Measurements from ENCODE around the gene RNF26. TPM values are rescaled to one million over a fixed set of nuclear protein-coding genes. Genes with fewer than 3 reads are reported as not detected.
"Not testable (repeated sequence)": the region's sequence is repeated elsewhere in the genome, so short reads cannot be mapped to it uniquely, and the experiment has no call there.

RNF26 gene
- total and polyA plus RNA-seq, 2 donors from 2014 or later, result 18.2 to 23.5 TPM

- H3K9ac ChIP-seq (ENCODE audit: low read length in 3 of 3), result peak overlapping the region in 2 of 3 donors; percentile 76 to 80
- peak overlapping the region; percentile 48 to 87 (median 70) for H3K4me3 ChIP-seq (ENCODE audit: low read length in 3 of 3)
- H3K27ac ChIP-seq (ENCODE audit: low read depth in 2 of 2, low read length in 2 of 2), result peak overlapping the region; percentile 54 to 67
- peaks cover 0 to 25% (median 16%) of the 10 kb centered on the region in 3 donors for H3K4me1 ChIP-seq (ENCODE audit: control insufficient read depth in 2 of 3, insufficient read depth in 2 of 3, low read depth in 1 of 3, low read length in 3 of 3)
- no peak for FAIRE-seq
- no peaks in the 10 kb centered on the region for H3K36me3 ChIP-seq (ENCODE audit: control insufficient read depth in 2 of 3, insufficient read depth in 3 of 3, low read length in 3 of 3)
- intact Hi-C loops (cut with DNase I), result no loop called here
- no peaks in the 10 kb centered on the region for H3K9me3 ChIP-seq (ENCODE audit: control insufficient read depth in 2 of 3, insufficient read depth in 1 of 3, low read length in 3 of 3)
- H3K27me3 ChIP-seq (ENCODE audit: control insufficient read depth, insufficient read depth, low read length), result no peaks in the 10 kb centered on the region
- DNase-seq, result peak in 1 of 5 donors; percentile 48
- no peak for TF ChIP-seq CTCF (IDR thresholded peaks at IDR 0.05; ENCODE audit: borderline replicate concordance, extremely low read depth, insufficient read depth)
Observed at GRCh38 chr11:119380827-119381180, 46.5 kb downstream of the RNF26 start.

- H3K27me3 ChIP-seq (ENCODE audit: control insufficient read depth, insufficient read depth, low read length), result no peaks in the 10 kb centered on the region
- H3K4me3 ChIP-seq (ENCODE audit: low read length in 3 of 3), result peak within 1 kb of the TSS; percentile 59 to 87 (median 76)
- peak within 1 kb of the TSS; percentile 27 to 80 (median 76) for H3K9ac ChIP-seq (ENCODE audit: low read length in 3 of 3)
- DNase-seq (peak; percentile 98 to 99 (median 98)), FAIRE-seq (peak; percentile 98)
- H3K27ac ChIP-seq (ENCODE audit: low read depth in 2 of 2, low read length in 2 of 2), result peak within 1 kb of the TSS; percentile 54 to 67
- peak; percentile 65 for TF ChIP-seq CTCF (IDR thresholded peaks at IDR 0.05; ENCODE audit: borderline replicate concordance, extremely low read depth, insufficient read depth)
- peaks cover 0 to 20% (median 11%) of the 10 kb centered on the region in 3 donors for H3K4me1 ChIP-seq (ENCODE audit: control insufficient read depth in 2 of 3, insufficient read depth in 2 of 3, low read depth in 1 of 3, low read length in 3 of 3)
- H3K9me3 ChIP-seq (ENCODE audit: control insufficient read depth in 2 of 3, insufficient read depth in 1 of 3, low read length in 3 of 3), result no peaks in the 10 kb centered on the region
- H3K36me3 ChIP-seq (ENCODE audit: control insufficient read depth in 2 of 3, insufficient read depth in 3 of 3, low read length in 3 of 3), result no peaks in the 10 kb centered on the region
- intact Hi-C loops (cut with DNase I), result no loop called here
Observed at GRCh38 chr11:119381181-119381988, 47.1 kb downstream of the RNF26 start, which contains the start of gene USP2. Gene USP2 (minus strand): TSS chr11:119381690. CDS start chr11:119373480, 8,210 bp downstream.

GRCh38 chr11:119382101-119382500 is 47.8 kb downstream of the RNF26 start:
- H3K27me3 ChIP-seq (ENCODE audit: control insufficient read depth, insufficient read depth, low read length), result no peaks in the 10 kb centered on the region
- intact Hi-C loops (cut with DNase I), result no loop called here
- no peak overlapping the region for H3K27ac ChIP-seq (ENCODE audit: low read depth in 2 of 2, low read length in 2 of 2)
- peak overlapping the region; percentile 59 to 87 (median 76) for H3K4me3 ChIP-seq (ENCODE audit: low read length in 3 of 3)
- peak overlapping the region; percentile 27 to 56 (median 48) for H3K9ac ChIP-seq (ENCODE audit: low read length in 3 of 3)
- no peak for FAIRE-seq
- no peaks in the 10 kb centered on the region for H3K9me3 ChIP-seq (ENCODE audit: control insufficient read depth in 2 of 3, insufficient read depth in 1 of 3, low read length in 3 of 3)
- TF ChIP-seq CTCF (IDR thresholded peaks at IDR 0.05; ENCODE audit: borderline replicate concordance, extremely low read depth, insufficient read depth), result no peak
- H3K36me3 ChIP-seq (ENCODE audit: control insufficient read depth in 2 of 3, insufficient read depth in 3 of 3, low read length in 3 of 3), result no peaks in the 10 kb centered on the region
- H3K4me1 ChIP-seq (ENCODE audit: control insufficient read depth in 2 of 3, insufficient read depth in 2 of 3, low read depth in 1 of 3, low read length in 3 of 3), result peaks cover 0 to 17% (median 11%) of the 10 kb centered on the region in 3 donors
- DNase-seq, result peak in 1 of 5 donors; percentile 23

- H3K27me3 ChIP-seq (ENCODE audit: control insufficient read depth, insufficient read depth, low read length); FAIRE-seq; H3K9me3 ChIP-seq (ENCODE audit: control insufficient read depth in 2 of 3, insufficient read depth in 1 of 3, low read length in 3 of 3); H3K9ac ChIP-seq (ENCODE audit: low read length in 3 of 3); H3K27ac ChIP-seq (ENCODE audit: low read depth in 2 of 2, low read length in 2 of 2); H3K36me3 ChIP-seq (ENCODE audit: control insufficient read depth in 2 of 3, insufficient read depth in 3 of 3, low read length in 3 of 3); intact Hi-C loops (cut with DNase I); DNase-seq: not testable (repeated sequence)
- peak overlapping the region in 1 of 3 donors; percentile 87 for H3K4me3 ChIP-seq (ENCODE audit: low read length in 3 of 3)
- peaks cover 0 to 17% (median 11%) of the 10 kb centered on the region in 3 donors for H3K4me1 ChIP-seq (ENCODE audit: control insufficient read depth in 2 of 3, insufficient read depth in 2 of 3, low read depth in 1 of 3, low read length in 3 of 3)
Observed at GRCh38 chr11:119382513-119382912, 48.2 kb downstream of the RNF26 start.
